Measurements from ENCODE around the gene GTF2IRD1. TPM values are rescaled to one million over a fixed set of nuclear protein-coding genes. Genes with fewer than 3 reads are reported as not detected.
A peak's percentile ranks its signal among the peaks of the same experiment; 100 is the strongest.

Gene GTF2IRD1
- polyA plus RNA-seq, 1 of the 3 experiments (the other 2 are of a cell fraction), result 26.4 TPM

DNA sequence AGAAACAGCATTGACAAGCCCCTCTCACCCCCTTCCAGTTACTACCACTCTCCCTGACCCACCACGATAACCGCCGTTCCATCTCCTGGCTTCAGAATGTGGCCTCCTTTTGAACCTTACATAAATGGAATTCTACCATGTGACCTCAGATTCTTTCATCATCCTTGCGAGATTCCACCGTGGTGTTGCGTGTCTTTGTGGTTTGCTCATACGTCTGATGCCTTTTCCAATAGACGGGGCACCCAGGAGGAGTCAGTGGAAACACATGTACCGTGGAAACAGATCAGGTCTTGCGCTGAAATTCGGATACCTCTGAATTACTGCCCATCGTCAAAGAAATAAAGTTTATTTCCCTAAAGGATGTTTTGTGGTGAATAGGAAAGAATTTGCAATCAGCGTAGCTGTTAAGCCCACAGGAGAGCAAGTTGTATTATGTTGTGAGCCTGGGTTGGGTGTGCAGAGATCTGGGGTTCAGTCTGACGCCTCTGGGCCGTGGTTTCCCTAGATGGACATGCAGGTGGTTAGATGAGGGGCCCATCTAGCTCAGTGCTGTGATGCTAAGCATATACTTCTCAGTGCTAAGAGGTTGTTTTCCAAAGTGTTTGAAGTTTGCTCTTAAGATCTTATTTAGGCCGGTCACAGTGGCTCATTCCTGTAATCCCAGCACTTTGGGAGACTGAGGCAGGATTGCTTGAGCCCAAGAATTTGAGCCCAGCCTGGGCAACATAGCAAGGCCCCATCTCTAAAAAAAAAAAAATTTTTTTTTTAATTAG, 29.1 kb downstream of the GTF2IRD1 start:
- TF ChIP-seq TAF1 (IDR thresholded peaks at IDR 0.05; ENCODE audit: borderline replicate concordance, low read depth, low read length) (no peak), RXRA (IDR thresholded peaks at IDR 0.05; ENCODE audit: borderline replicate concordance, low read depth) (no peak; the same call in 1 of the 2 replicates)
- TF ChIP-seq, protein P1, sequence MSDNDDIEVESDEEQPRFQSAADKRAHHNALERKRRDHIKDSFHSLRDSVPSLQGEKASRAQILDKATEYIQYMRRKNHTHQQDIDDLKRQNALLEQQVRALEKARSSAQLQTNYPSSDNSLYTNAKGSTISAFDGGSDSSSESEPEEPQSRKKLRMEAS (IDR thresholded peaks at IDR 0.05; ENCODE audit: low read depth), result peak; percentile 47; the same call in 1 of the 2 replicates
- TF ChIP-seq, protein P2, sequence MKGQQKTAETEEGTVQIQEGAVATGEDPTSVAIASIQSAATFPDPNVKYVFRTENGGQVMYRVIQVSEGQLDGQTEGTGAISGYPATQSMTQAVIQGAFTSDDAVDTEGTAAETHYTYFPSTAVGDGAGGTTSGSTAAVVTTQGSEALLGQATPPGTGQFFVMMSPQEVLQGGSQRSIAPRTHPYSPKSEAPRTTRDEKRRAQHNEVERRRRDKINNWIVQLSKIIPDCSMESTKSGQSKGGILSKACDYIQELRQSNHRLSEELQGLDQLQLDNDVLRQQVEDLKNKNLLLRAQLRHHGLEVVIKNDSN (IDR thresholded peaks at IDR 0.05; ENCODE audit: borderline replicate concordance, low read depth), result peak; percentile 78; the same call in 1 of the 2 replicates
- TF ChIP-seq, protein P3, sequence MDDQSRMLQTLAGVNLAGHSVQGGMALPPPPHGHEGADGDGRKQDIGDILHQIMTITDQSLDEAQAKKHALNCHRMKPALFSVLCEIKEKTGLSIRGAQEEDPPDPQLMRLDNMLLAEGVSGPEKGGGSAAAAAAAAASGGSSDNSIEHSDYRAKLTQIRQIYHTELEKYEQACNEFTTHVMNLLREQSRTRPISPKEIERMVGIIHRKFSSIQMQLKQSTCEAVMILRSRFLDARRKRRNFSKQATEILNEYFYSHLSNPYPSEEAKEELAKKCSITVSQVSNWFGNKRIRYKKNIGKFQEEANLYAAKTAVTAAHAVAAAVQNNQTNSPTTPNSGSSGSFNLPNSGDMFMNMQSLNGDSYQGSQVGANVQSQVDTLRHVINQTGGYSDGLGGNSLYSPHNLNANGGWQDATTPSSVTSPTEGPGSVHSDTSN (IDR thresholded peaks at IDR 0.05), result peak; percentile 12; the same call in 1 of the 2 replicates
- peaks cover 26% of the 10 kb centered on the region for H3F3A ChIP-seq (replicated peaks; ENCODE audit: insufficient read depth)
- peak overlapping the region in 1 of 2 experiments; percentile 60; a peak in 2 of 4 replicates for H3K27ac ChIP-seq (ENCODE audit: low read depth in 2 of 2, low read length in 1 of 2)
- no peak for DNase-seq
- H3K4me3 ChIP-seq (ENCODE audit: low read depth in 2 of 2, low read length in 1 of 2), result no peak overlapping the region
- ChIA-PET POLR2A (no interaction called here), CTCF (interaction anchor here (1.2 to 1.3 kb wide), 2 partner anchors 25 to 33 kb away, joined by 3 to 8 read pairs; no protein-coding TSS in a partner anchor)
- H3K9ac ChIP-seq, result 0 out of 2 replicates have a peak overlapping the region, but pooled peaks have one; percentile 25
- peaks cover 69% of the 10 kb centered on the region for H3K79me2 ChIP-seq (ENCODE audit: insufficient read depth)
- 66% methylated on average over 16 of the region's 16 CpGs for WGBS (ENCODE audit: low lambda C conversion rate)
- H3K4me1 ChIP-seq (ENCODE audit: control insufficient read depth in 1 of 2, insufficient read depth in 2 of 2, low read depth in 1 of 2, low read length in 1 of 2), result peaks cover 39 to 43% of the 10 kb centered on the region in 2 experiments; a peak in 3 of 4 replicates
- H2AFZ ChIP-seq (ENCODE audit: low read depth), result no peak overlapping the region
- H4K20me1 ChIP-seq (ENCODE audit: insufficient read depth), result 0 out of 2 replicates have a peak, but pooled peaks cover 7% of the 10 kb centered on the region
- H3K27me3 ChIP-seq (ENCODE audit: insufficient read depth), result no peaks in the 10 kb centered on the region
- no peak overlapping the region for H3K4me2 ChIP-seq
- H3K9me3 ChIP-seq, result no peaks in the 10 kb centered on the region
- H3K9me2 ChIP-seq, result no peaks in the 10 kb centered on the region
- H3K36me3 ChIP-seq (replicated peaks in 1 of 2; ENCODE audit: control insufficient read depth in 1 of 2, insufficient read depth in 2 of 2, low read length in 1 of 2), result no peaks in the 10 kb centered on the region

DNA sequence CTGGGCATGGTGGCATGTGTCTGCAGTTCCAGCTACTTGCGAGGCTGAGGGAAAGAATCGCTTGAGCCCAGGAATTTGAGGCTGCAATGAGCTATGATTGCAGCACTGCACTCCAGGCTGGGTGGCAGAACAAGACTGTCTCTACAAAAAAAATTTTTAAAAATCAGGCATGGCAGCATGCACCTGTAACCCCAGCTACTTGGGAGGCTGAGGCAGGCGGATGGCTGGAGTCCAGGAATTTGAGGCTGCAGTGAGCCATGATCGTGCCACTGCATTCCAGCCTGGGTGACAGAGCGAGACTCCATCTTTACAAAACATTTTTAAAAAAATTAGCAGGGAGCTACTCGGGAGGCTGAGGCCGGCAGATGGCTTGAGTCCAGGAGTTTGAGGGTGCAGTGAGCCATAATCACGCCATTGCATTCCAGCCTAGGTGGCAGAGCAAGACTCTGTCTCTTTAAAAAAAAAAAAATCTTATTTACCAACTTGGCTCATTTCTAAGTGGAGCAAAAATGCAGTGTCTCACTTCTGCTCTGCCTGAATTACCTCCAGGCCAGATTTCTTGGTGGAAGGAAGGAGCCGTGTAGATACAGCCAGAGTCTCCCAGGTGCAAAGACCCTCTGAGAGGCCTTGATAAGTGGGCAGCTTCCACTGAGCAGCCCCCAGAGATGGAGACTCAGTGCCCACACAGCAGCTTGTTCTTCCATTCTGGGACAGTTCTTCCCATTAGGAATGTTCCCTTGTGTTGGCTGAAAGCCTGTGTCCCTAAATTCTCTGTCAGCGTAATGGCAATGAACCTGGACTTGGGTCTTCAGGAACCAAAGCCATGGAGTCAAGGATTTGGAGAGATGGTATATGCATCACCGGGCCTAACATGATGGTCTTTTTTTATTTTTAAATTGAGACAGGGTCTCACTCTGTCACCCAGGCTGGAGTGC, 30.0 kb downstream of the GTF2IRD1 start:
- 54% methylated on average over 11 of the region's 11 CpGs for WGBS (ENCODE audit: low lambda C conversion rate)
- H3K9me2 ChIP-seq, result no peaks in the 10 kb centered on the region
- DNase-seq, result no peak
- TF ChIP-seq YY1 (IDR thresholded peaks at IDR 0.05; ENCODE audit: low read depth) (peak; percentile 71; the same call in 1 of the 2 replicates), NFIC (IDR thresholded peaks at IDR 0.05; ENCODE audit: borderline replicate concordance) (peak; percentile 71), TAF1 (IDR thresholded peaks at IDR 0.05; ENCODE audit: borderline replicate concordance, low read depth, low read length) (no peak), TCF12 (IDR thresholded peaks at IDR 0.05) (peak; percentile 21; the same call in 1 of the 2 replicates), TEAD4 (IDR thresholded peaks at IDR 0.05; ENCODE audit: borderline replicate concordance, insufficient read depth) (peak; percentile 60; the same call in 1 of the 2 replicates), EP300 (IDR thresholded peaks at IDR 0.05; ENCODE audit: borderline replicate concordance in 1 of 2, low read depth in 1 of 2, low read length in 1 of 2) (no peak)
- TF ChIP-seq, protein P1 (IDR thresholded peaks at IDR 0.05; ENCODE audit: low read depth), result peak; percentile 49; the same call in 1 of the 2 replicates
- peak overlapping the region; percentile 22; the same call in 1 of the 2 replicates for H3K9ac ChIP-seq
- ChIA-PET POLR2A (no interaction called here), CTCF (interaction anchor here (1.2 to 1.3 kb wide), 2 partner anchors 24 to 34 kb away, joined by 3 to 8 read pairs; no protein-coding TSS in a partner anchor)
- peak overlapping the region; percentile 69 for H3K4me2 ChIP-seq
- peaks cover 68% of the 10 kb centered on the region for H3K79me2 ChIP-seq (ENCODE audit: insufficient read depth)
- H3K4me1 ChIP-seq (ENCODE audit: control insufficient read depth in 1 of 2, insufficient read depth in 2 of 2, low read depth in 1 of 2, low read length in 1 of 2), result peaks cover 34 to 37% of the 10 kb centered on the region in 2 experiments; a peak in 3 of 4 replicates
- no peaks in the 10 kb centered on the region for H3K27me3 ChIP-seq (ENCODE audit: insufficient read depth)
- H2AFZ ChIP-seq (ENCODE audit: low read depth), result no peak overlapping the region
- H3K27ac ChIP-seq (ENCODE audit: low read depth in 2 of 2, low read length in 1 of 2), result peak overlapping the region; percentile 41 to 60
- 0 out of 2 replicates have a peak, but pooled peaks cover 7% of the 10 kb centered on the region for H4K20me1 ChIP-seq (ENCODE audit: insufficient read depth)
- H3K36me3 ChIP-seq (replicated peaks in 1 of 2; ENCODE audit: control insufficient read depth in 1 of 2, insufficient read depth in 2 of 2, low read length in 1 of 2), result no peaks in the 10 kb centered on the region
- peaks cover 26% of the 10 kb centered on the region for H3F3A ChIP-seq (replicated peaks; ENCODE audit: insufficient read depth)
- no peaks in the 10 kb centered on the region for H3K9me3 ChIP-seq
- no peak overlapping the region for H3K4me3 ChIP-seq (ENCODE audit: low read depth in 2 of 2, low read length in 1 of 2)
